ENCODE data around the gene SORL1. TPM values are rescaled to one million over a fixed set of nuclear protein-coding genes. Genes with fewer than 3 reads are reported as not detected.

The SORL1 gene
- polyA plus RNA-seq, 1 donor from 2014 or later, result 6.5 TPM

- Histone ChIP-seq H3K4me3 (ENCODE audit: low read length) (no peak overlapping the region), H3K27me3 (ENCODE audit: insufficient read depth, low read depth, low read length) (no peaks in the 10 kb centered on the region), H2AFZ (ENCODE audit: low read depth, low read length) (no peak overlapping the region), H3K9me2 (ENCODE audit: insufficient read depth, low read length) (no peaks in the 10 kb centered on the region), H3K36me3 (ENCODE audit: insufficient read depth, low read length) (no peaks in the 10 kb centered on the region), H4K20me1 (ENCODE audit: insufficient read depth) (no peaks in the 10 kb centered on the region), H3K9me3 (ENCODE audit: low read length) (no peaks in the 10 kb centered on the region), H3K9ac (ENCODE audit: low read length) (no peak overlapping the region), H3F3A (ENCODE audit: insufficient read depth, low read length, poor library complexity, severe bottlenecking) (no peaks in the 10 kb centered on the region), H3K79me2 (replicated peaks; ENCODE audit: insufficient read depth, low read length) (no peaks in the 10 kb centered on the region), H3K27ac (ENCODE audit: low read length) (no peak overlapping the region), H3K4me2 (ENCODE audit: low read length) (no peak overlapping the region)
- TF ChIP-seq POLR2AphosphoS5 (IDR thresholded peaks at IDR 0.05) (no peak), EZH2 (IDR thresholded peaks at IDR 0.05; ENCODE audit: borderline replicate concordance, insufficient read depth, low read length, poor library complexity, severe bottlenecking) (no peak)
Observed at GRCh38 chr11:121547574-121547973, 95.5 kb downstream of the SORL1 start.

GRCh38 chr11:121550247-121551030, 98.3 kb downstream of the SORL1 start:
- no peaks in the 10 kb centered on the region for H3K9me2 ChIP-seq (ENCODE audit: insufficient read depth, low read length)
- no peaks in the 10 kb centered on the region for H3K9me3 ChIP-seq (ENCODE audit: low read length)
- no peak overlapping the region for H3K4me3 ChIP-seq (ENCODE audit: low read length)
- H3F3A ChIP-seq (ENCODE audit: insufficient read depth, low read length, poor library complexity, severe bottlenecking), result no peaks in the 10 kb centered on the region
- no peak overlapping the region for H2AFZ ChIP-seq (ENCODE audit: low read depth, low read length)
- no peaks in the 10 kb centered on the region for H3K36me3 ChIP-seq (ENCODE audit: insufficient read depth, low read length)
- no peaks in the 10 kb centered on the region for H3K79me2 ChIP-seq (replicated peaks; ENCODE audit: insufficient read depth, low read length)
- no peak overlapping the region for H3K4me2 ChIP-seq (ENCODE audit: low read length)
- no peaks in the 10 kb centered on the region for H3K27me3 ChIP-seq (ENCODE audit: insufficient read depth, low read depth, low read length)
- no peaks in the 10 kb centered on the region for H4K20me1 ChIP-seq (ENCODE audit: insufficient read depth)
- H3K27ac ChIP-seq (ENCODE audit: low read length), result no peak overlapping the region
- TF ChIP-seq SMC3 (conservative IDR thresholded peaks at IDR 0.05; ENCODE audit: poor library complexity), result no peak
- TF ChIP-seq POLR2AphosphoS5 (IDR thresholded peaks at IDR 0.05), result no peak
- no peak for TF ChIP-seq CTCF (IDR thresholded peaks at IDR 0.05; ENCODE audit: poor library complexity, severe bottlenecking)
- no peak for TF ChIP-seq REST (IDR thresholded peaks at IDR 0.05; ENCODE audit: borderline replicate concordance)
- no peak for TF ChIP-seq EP300 (conservative IDR thresholded peaks at IDR 0.05; ENCODE audit: poor library complexity, severe bottlenecking)
- TF ChIP-seq RAD21 (conservative IDR thresholded peaks at IDR 0.05), result no peak
- no peak for TF ChIP-seq TAF1 (IDR thresholded peaks at IDR 0.05; ENCODE audit: low read depth)
- TF ChIP-seq EZH2 (IDR thresholded peaks at IDR 0.05; ENCODE audit: borderline replicate concordance, insufficient read depth, low read length, poor library complexity, severe bottlenecking), result no peak
- TF ChIP-seq MXI1 (conservative IDR thresholded peaks at IDR 0.05; ENCODE audit: poor library complexity, severe bottlenecking), result no peak
- H3K9ac ChIP-seq (ENCODE audit: low read length), result no peak overlapping the region

Measured in neural cell (in vitro differentiated cells).